Gastroesophageal sphincter (tissue), 4 donors: ENCODE measurements around the gene TRIP12. TPM values are rescaled to one million over a fixed set of nuclear protein-coding genes. Genes with fewer than 3 reads are reported as not detected.
A peak's percentile ranks its signal among the peaks of the same experiment; 100 is the strongest.

ENCODE experiments used
- ATAC-seq: fragments of 150-250 bp; one replicate; pipeline ENCODE4 v1.9.1; 2016; ENCODE audit warnings: mild to moderate bottlenecking, moderate library complexity
- H3K27ac ChIP-seq, 4 donors: fragments of 200-600 bp; sonication (generic) in 3 of 4; 1 replicate in 3 of 4; 2 replicates in 1 of 4; pipeline ENCODE4 v1.5.1; 2016 to 2019
- H3K27me3 ChIP-seq: fragments of 200-600 bp; sonication (generic); one replicate; pipeline ENCODE4 v1.5.1; 2019
- H3K36me3 ChIP-seq, 2 donors: fragments of 200-600 bp; sonication (generic); one replicate each; pipeline ENCODE4 v1.5.1; 2019; ENCODE audit warnings: control low read depth in 1 of 2
- H3K4me1 ChIP-seq, 3 donors: fragments of 200-600 bp; sonication (generic); 1 replicate in 2 of 3; 2 replicates in 1 of 3; pipeline ENCODE4 v1.5.1; 2016 to 2019; ENCODE audit warnings: control low read depth in 2 of 3
- H3K4me3 ChIP-seq, 2 donors: fragments of 200-600 bp; sonication (generic); one replicate each; pipeline ENCODE4 v1.5.1; 2019; ENCODE audit warnings: mild to moderate bottlenecking in 1 of 2, moderate library complexity in 1 of 2
- H3K9me3 ChIP-seq, 3 donors: fragments of 200-600 bp; sonication (generic); one replicate each; pipeline ENCODE4 v1.5.1; 2017 to 2019; ENCODE audit warnings: control low read depth in 2 of 3
- CTCF ChIP-seq, 4 experiments: fragments of 200-600 bp in 2 of 4; fragments of 450-650 bp in 2 of 4; sonication (generic) in 1 of 4; IDR thresholded peaks; one replicate each; pipeline ENCODE4 v1.5.1; 2017 to 2019; ENCODE audit warnings: antibody characterized with exemption in 4 of 4, mild to moderate bottlenecking in 2 of 4, moderate library complexity in 2 of 4
- EP300 ChIP-seq: sonication (generic); formaldehyde crosslinking; IDR thresholded peaks from one replicate; pipeline ENCODE4 v1.6.1; 2017; ENCODE audit warnings: antibody characterized with exemption, mild to moderate bottlenecking
- POLR2A ChIP-seq, 2 donors: fragments of 450-650 bp; IDR thresholded peaks; one replicate each; pipeline ENCODE4 v1.6.1; 2017; ENCODE audit warnings: antibody characterized with exemption in 2 of 2, mild to moderate bottlenecking in 2 of 2, moderate library complexity in 1 of 2
- POLR2AphosphoS5 ChIP-seq: sonication (generic); formaldehyde crosslinking; IDR thresholded peaks from one replicate; pipeline ENCODE4 v1.6.1; 2017; ENCODE audit warnings: antibody characterized with exemption
- WGBS, 2 donors: methylation state at CpG; one replicate each; pipeline ENCODE4 v1.1.5; 2018; ENCODE audit warnings: low coverage in 1 of 2; 5-methylcytosine and 5-hydroxymethylcytosine counted together
- total RNA-seq, 4 donors: library from RNA; depleted of rRNA; stranded (reverse); fragments of >200 nt; gene quantifications; one replicate each; pipeline ENCODE4 v1.1.0, GENCODE V29; 2016

Gene TRIP12
- total RNA-seq, 4 donors from 2014 or later, result 138 to 203 (median 185) TPM

- no peaks in the 10 kb centered on the region for H3K27me3 ChIP-seq
- no peaks in the 10 kb centered on the region for H3K36me3 ChIP-seq
- ATAC-seq, result no peak
- peaks cover 0 to 12% (median 0%) of the 10 kb centered on the region in 3 donors for H3K4me1 ChIP-seq
- 35 to 52% methylated on average over 4 of the region's 5 CpGs for WGBS, 2 donors
- no peaks in the 10 kb centered on the region for H3K9me3 ChIP-seq
- peak overlapping the region in 2 of 4 donors; percentile 14 to 40 for H3K27ac ChIP-seq
- no peak overlapping the region for H3K4me3 ChIP-seq
- TF ChIP-seq EP300, result no peak
- TF ChIP-seq CTCF (IDR thresholded peaks at IDR 0.05), result no peak
- TF ChIP-seq POLR2A (IDR thresholded peaks at IDR 0.05), result no peak
- TF ChIP-seq POLR2AphosphoS5, result no peak
Observed at GRCh38 chr2:229943770-229944449, 22.1 kb upstream of the TRIP12 start.

GRCh38 chr2:229943171-229943570, 21.4 kb upstream of the TRIP12 start:
- WGBS, 2 donors, result 95% methylated on average over 2 of the region's 2 CpGs; no CpG with 5 or more reads in 1 of the 2 donors
- TF ChIP-seq EP300 (no peak), CTCF (IDR thresholded peaks at IDR 0.05) (no peak), POLR2AphosphoS5 (no peak), POLR2A (IDR thresholded peaks at IDR 0.05) (no peak)
- Histone ChIP-seq H3K27me3 (no peaks in the 10 kb centered on the region), H3K27ac (no peak overlapping the region), H3K36me3 (no peaks in the 10 kb centered on the region), H3K4me1 (peaks cover 0 to 12% (median 0%) of the 10 kb centered on the region in 3 donors), H3K4me3 (no peak overlapping the region), H3K9me3 (no peaks in the 10 kb centered on the region)
- no peak for ATAC-seq

DNA sequence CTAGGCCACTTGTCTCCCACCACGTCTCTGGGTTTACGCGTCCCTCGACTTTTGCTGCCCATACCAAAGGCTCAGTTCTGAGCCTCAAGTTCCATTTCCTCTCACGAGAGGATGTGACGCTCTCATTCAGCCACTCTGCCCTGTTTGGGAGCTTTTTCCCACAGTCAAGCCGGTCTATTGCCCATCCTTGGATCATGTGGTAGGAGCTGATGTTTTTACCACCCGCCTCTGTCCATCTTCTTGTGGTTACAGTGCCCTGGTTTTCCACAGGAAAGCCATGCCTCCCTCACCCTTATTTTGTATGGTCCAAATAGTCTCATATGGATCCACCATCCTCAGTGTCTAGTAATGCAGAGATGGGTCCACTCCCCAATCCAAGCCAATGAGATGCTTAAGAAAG, 20.9 kb upstream of the TRIP12 start:
- H3K4me3 ChIP-seq, result no peak overlapping the region
- no peak for ATAC-seq
- no peaks in the 10 kb centered on the region for H3K27me3 ChIP-seq
- WGBS, 2 donors, result 93 to 100% methylated on average over 2 to 8 of the region's 8 CpGs
- no peaks in the 10 kb centered on the region for H3K36me3 ChIP-seq
- H3K4me1 ChIP-seq, result peaks cover 0 to 12% (median 0%) of the 10 kb centered on the region in 3 donors
- H3K9me3 ChIP-seq, result no peaks in the 10 kb centered on the region
- no peak overlapping the region for H3K27ac ChIP-seq
- TF ChIP-seq EP300 (no peak), POLR2AphosphoS5 (no peak), POLR2A (IDR thresholded peaks at IDR 0.05) (no peak), CTCF (IDR thresholded peaks at IDR 0.05) (no peak)

- WGBS, 2 donors, result 88 to 96% methylated on average over 3 to 4 of the region's 4 CpGs
- ATAC-seq, result no peak
- TF ChIP-seq CTCF (IDR thresholded peaks at IDR 0.05) (no peak), EP300 (no peak), POLR2A (IDR thresholded peaks at IDR 0.05) (no peak), POLR2AphosphoS5 (no peak)
Observed at GRCh38 chr2:229937537-229937936, 15.7 kb upstream of the TRIP12 start.

GRCh38 chr2:229931241-229931640, 9.4 kb upstream of the TRIP12 start:
- Histone ChIP-seq H3K9me3 (no peaks in the 10 kb centered on the region), H3K36me3 (peaks cover 0 to 17% of the 10 kb centered on the region in 2 donors), H3K4me1 (no peaks in the 10 kb centered on the region), H3K4me3 (no peak overlapping the region), H3K27me3 (no peaks in the 10 kb centered on the region), H3K27ac (no peak overlapping the region)
- 71% methylated on average over 1 of the region's 5 CpGs for WGBS, 2 donors
- no peak for TF ChIP-seq EP300
- no peak for TF ChIP-seq POLR2AphosphoS5
- no peak for TF ChIP-seq CTCF (IDR thresholded peaks at IDR 0.05)
- ATAC-seq, result no peak

More at GRCh38 chr2:229937537-229937936, 15.7 kb upstream of the TRIP12 start:
- Histone ChIP-seq H3K27me3 (no peaks in the 10 kb centered on the region), H3K27ac (no peak overlapping the region), H3K4me1 (no peaks in the 10 kb centered on the region), H3K9me3 (no peaks in the 10 kb centered on the region), H3K36me3 (peaks cover 0 to 17% of the 10 kb centered on the region in 2 donors), H3K4me3 (no peak overlapping the region)
